ENCODE results near the gene NUP214. TPM values are rescaled to one million over a fixed set of nuclear protein-coding genes. Genes with fewer than 3 reads are reported as not detected.

The NUP214 gene
- polyA plus RNA-seq, 1 donor from 2014 or later = 15.0 TPM

- Histone ChIP-seq H3K9ac (ENCODE audit: low read length) (no peak overlapping the region), H2AFZ (ENCODE audit: low read depth, low read length) (no peak overlapping the region), H3K27me3 (ENCODE audit: insufficient read depth, low read depth, low read length) (no peaks in the 10 kb centered on the region), H3K27ac (ENCODE audit: low read length) (no peak overlapping the region), H3K4me3 (ENCODE audit: low read length) (no peak overlapping the region), H3F3A (ENCODE audit: insufficient read depth, low read length, poor library complexity, severe bottlenecking) (no peaks in the 10 kb centered on the region), H3K79me2 (replicated peaks; ENCODE audit: insufficient read depth, low read length) (no peaks in the 10 kb centered on the region), H3K36me3 (ENCODE audit: insufficient read depth, low read length) (no peaks in the 10 kb centered on the region), H3K9me2 (ENCODE audit: insufficient read depth, low read length) (no peaks in the 10 kb centered on the region), H4K20me1 (ENCODE audit: insufficient read depth) (no peaks in the 10 kb centered on the region), H3K9me3 (ENCODE audit: low read length) (no peaks in the 10 kb centered on the region), H3K4me2 (ENCODE audit: low read length) (no peak overlapping the region)
- TF ChIP-seq SMC3 (conservative IDR thresholded peaks at IDR 0.05; ENCODE audit: poor library complexity) = no peak
- no peak for TF ChIP-seq TAF1 (IDR thresholded peaks at IDR 0.05; ENCODE audit: low read depth)
- TF ChIP-seq RAD21 (conservative IDR thresholded peaks at IDR 0.05) = no peak
- TF ChIP-seq CTCF (IDR thresholded peaks at IDR 0.05; ENCODE audit: poor library complexity, severe bottlenecking) = no peak
- TF ChIP-seq MXI1 (conservative IDR thresholded peaks at IDR 0.05; ENCODE audit: poor library complexity, severe bottlenecking) = no peak
- no peak for TF ChIP-seq REST (IDR thresholded peaks at IDR 0.05; ENCODE audit: borderline replicate concordance)
- TF ChIP-seq EZH2 (IDR thresholded peaks at IDR 0.05; ENCODE audit: borderline replicate concordance, insufficient read depth, low read length, poor library complexity, severe bottlenecking) = no peak
- no peak for TF ChIP-seq POLR2AphosphoS5 (IDR thresholded peaks at IDR 0.05)
- TF ChIP-seq EP300 (conservative IDR thresholded peaks at IDR 0.05; ENCODE audit: poor library complexity, severe bottlenecking) = no peak
Observed at GRCh38 chr9:131107760-131108159, 17.6 kb upstream of the NUP214 start.

- no peaks in the 10 kb centered on the region for H4K20me1 ChIP-seq (ENCODE audit: insufficient read depth)
- no peaks in the 10 kb centered on the region for H3K79me2 ChIP-seq (replicated peaks; ENCODE audit: insufficient read depth, low read length)
- H3K4me3 ChIP-seq (ENCODE audit: low read length) = no peak overlapping the region
- H3K36me3 ChIP-seq (ENCODE audit: insufficient read depth, low read length) = no peaks in the 10 kb centered on the region
- H3K27ac ChIP-seq (ENCODE audit: low read length) = no peak overlapping the region
- no peak overlapping the region for H3K4me2 ChIP-seq (ENCODE audit: low read length)
- no peak overlapping the region for H3K9ac ChIP-seq (ENCODE audit: low read length)
- no peaks in the 10 kb centered on the region for H3F3A ChIP-seq (ENCODE audit: insufficient read depth, low read length, poor library complexity, severe bottlenecking)
- H3K9me3 ChIP-seq (ENCODE audit: low read length) = no peaks in the 10 kb centered on the region
- no peaks in the 10 kb centered on the region for H3K27me3 ChIP-seq (ENCODE audit: insufficient read depth, low read depth, low read length)
- no peaks in the 10 kb centered on the region for H3K9me2 ChIP-seq (ENCODE audit: insufficient read depth, low read length)
- no peak overlapping the region for H2AFZ ChIP-seq (ENCODE audit: low read depth, low read length)
- TF ChIP-seq EP300 (conservative IDR thresholded peaks at IDR 0.05; ENCODE audit: poor library complexity, severe bottlenecking) = no peak
- no peak for TF ChIP-seq RAD21 (conservative IDR thresholded peaks at IDR 0.05)
- no peak for TF ChIP-seq REST (IDR thresholded peaks at IDR 0.05; ENCODE audit: borderline replicate concordance)
- TF ChIP-seq MXI1 (conservative IDR thresholded peaks at IDR 0.05; ENCODE audit: poor library complexity, severe bottlenecking) = no peak
- no peak for TF ChIP-seq EZH2 (IDR thresholded peaks at IDR 0.05; ENCODE audit: borderline replicate concordance, insufficient read depth, low read length, poor library complexity, severe bottlenecking)
- TF ChIP-seq CTCF (IDR thresholded peaks at IDR 0.05; ENCODE audit: poor library complexity, severe bottlenecking) = no peak
- TF ChIP-seq POLR2AphosphoS5 (IDR thresholded peaks at IDR 0.05) = no peak
- no peak for TF ChIP-seq SMC3 (conservative IDR thresholded peaks at IDR 0.05; ENCODE audit: poor library complexity)
Observed at GRCh38 chr9:131111186-131111853, 14.1 kb upstream of the NUP214 start.
